Astrocyte of the hippocampus (primary cell): ENCODE measurements around the gene CRYZL1.
A peak's percentile ranks its signal among the peaks of the same experiment; 100 is the strongest.

Experiments used
- DNase-seq: peaks from one replicate; pipeline ENCODE4 v3.0.0; 2011; ENCODE audit warnings: low read depth, low spot score

CRYZL1 gene

GRCh38 chr21:33561373-33561772 is 80.2 kb downstream of the CRYZL1 start:
- no peak for DNase-seq

- no peak for DNase-seq
Measured at GRCh38 chr21:33560965-33561364, 80.6 kb downstream of the CRYZL1 start.

- no peak for DNase-seq
Measured at GRCh38 chr21:33559813-33560212, 81.7 kb downstream of the CRYZL1 start.

- no peak for DNase-seq
Measured at GRCh38 chr21:33558777-33559421, 82.6 kb downstream of the CRYZL1 start.

- DNase-seq = no peak
Measured at GRCh38 chr21:33557447-33557846, 84.1 kb downstream of the CRYZL1 start.

- no peak for DNase-seq
Measured at GRCh38 chr21:33554982-33555344, 86.6 kb downstream of the CRYZL1 start.

- DNase-seq = no peak
Measured at GRCh38 chr21:33554236-33554981, 87.1 kb downstream of the CRYZL1 start.

- no peak for DNase-seq
Measured at GRCh38 chr21:33552999-33553598, 88.4 kb downstream of the CRYZL1 start.

GRCh38 chr21:33552093-33552998 is 89.2 kb downstream of the CRYZL1 start:
- DNase-seq = no peak

GRCh38 chr21:33551664-33552063 is 89.9 kb downstream of the CRYZL1 start:
- no peak for DNase-seq

GRCh38 chr21:33550772-33551660 is 90.5 kb downstream of the CRYZL1 start:
- no peak for DNase-seq

- DNase-seq = no peak
Measured at GRCh38 chr21:33549848-33550771, 91.4 kb downstream of the CRYZL1 start.

GRCh38 chr21:33546086-33546485 is 95.5 kb downstream of the CRYZL1 start:
- DNase-seq = no peak

GRCh38 chr21:33544451-33545195 is 96.9 kb downstream of the CRYZL1 start:
- DNase-seq = no peak

GRCh38 chr21:33543505-33544129 is 97.9 kb downstream of the CRYZL1 start:
- DNase-seq = no peak

GRCh38 chr21:33542640-33543504 is 98.7 kb downstream of the CRYZL1 start, which contains the start of gene SON:
Gene SON, plus strand, starts transcription at chr21:33543038. Its CDS starts 55 bp downstream, at chr21:33543093.
- peak; percentile 99 for DNase-seq
